ENCODE measurements around the gene NDUFV1.
"Not testable (repeated sequence)": the region's sequence is repeated elsewhere in the genome, so short reads cannot be mapped to it uniquely, and the experiment has no call there.

Gene NDUFV1

GRCh38 chr11:67626970-67627369 is 20.2 kb downstream of the NDUFV1 start:
- DNase-seq (ENCODE audit: low read depth in 4 of 4, low spot score in 1 of 4) = no peak

DNA sequence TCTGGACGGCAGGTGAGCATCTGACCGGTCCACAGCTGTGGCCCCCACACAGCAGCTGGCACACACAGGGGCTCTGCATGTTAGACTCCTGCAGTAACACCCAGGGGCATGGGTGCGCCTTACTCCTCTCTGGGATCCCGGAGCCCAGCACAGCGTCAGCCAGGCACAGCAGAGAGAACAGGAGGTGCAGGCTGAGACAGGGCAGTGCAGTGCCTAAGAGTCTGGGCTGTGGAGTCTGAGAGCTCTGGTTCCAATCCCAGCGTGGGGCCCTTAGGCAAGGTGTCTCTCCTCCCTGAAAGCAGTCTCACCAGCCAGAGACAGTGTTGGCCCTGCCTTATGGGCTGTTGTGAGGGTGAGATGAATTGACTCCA is 20.7 kb downstream of the NDUFV1 start:
- DNase-seq (ENCODE audit: low read depth in 4 of 4, low spot score in 1 of 4) = no peak

GRCh38 chr11:67627812-67628624 is 21.3 kb downstream of the NDUFV1 start:
- no peak for DNase-seq (ENCODE audit: low read depth in 4 of 4, low spot score in 1 of 4)

GRCh38 chr11:67628710-67629385 is 22.1 kb downstream of the NDUFV1 start:
- DNase-seq (ENCODE audit: low read depth in 4 of 4, low spot score in 1 of 4) = no peak

DNA sequence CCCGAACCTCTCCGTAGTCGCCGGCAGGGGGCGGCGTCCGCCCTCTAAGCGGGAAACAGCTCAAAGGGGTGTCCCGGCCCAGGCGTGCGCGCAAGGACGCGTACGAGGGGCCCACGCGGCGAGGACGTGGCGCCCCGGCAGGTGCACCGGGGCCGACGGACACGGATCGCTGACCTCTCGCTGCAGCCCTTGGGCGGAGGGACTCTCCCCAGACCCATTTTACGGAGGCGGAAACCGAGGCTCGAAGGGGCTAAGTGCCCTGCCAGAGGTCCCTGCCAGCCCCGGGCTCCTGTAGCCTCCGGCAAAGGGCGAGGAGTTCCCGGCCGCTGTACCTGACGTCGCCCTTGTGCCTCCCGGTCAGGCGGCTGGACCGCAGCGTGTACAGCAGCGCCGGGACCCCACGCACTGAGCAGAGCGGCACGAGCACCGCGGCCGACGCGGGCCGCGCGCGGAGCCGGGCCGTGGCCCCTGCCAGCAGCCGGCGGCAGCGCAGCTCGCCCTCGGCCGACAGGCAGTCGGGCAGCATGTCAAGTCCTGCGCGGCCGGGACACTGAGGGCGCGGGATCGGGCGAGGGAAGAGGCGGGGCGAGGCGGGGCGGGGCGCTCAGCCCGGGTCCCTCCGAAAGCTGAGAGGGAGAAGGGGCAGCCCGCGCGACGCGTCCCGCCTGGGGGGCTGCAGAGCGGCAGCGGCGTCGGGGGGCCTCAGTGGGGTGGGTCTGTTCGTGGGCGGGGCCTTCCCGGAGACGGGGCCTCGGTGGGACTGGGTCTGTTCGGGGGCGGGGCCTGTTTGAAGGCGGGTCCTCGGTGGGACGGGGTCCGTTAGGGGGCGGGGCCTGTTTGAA is 22.9 kb downstream of the NDUFV1 start, which contains the start of gene NUDT8:
Gene NUDT8 (minus strand): TSS at position 552 of the 842 bp plus-strand sequence. CDS start 26 bp downstream, at position 526.
- DNase-seq (ENCODE audit: low read depth in 4 of 4, low spot score in 1 of 4) = peak; percentile 62 to 84 (median 76)

- peak; percentile 95 to 99 (median 96) for DNase-seq (ENCODE audit: low read depth in 4 of 4, low spot score in 1 of 4)
Measured at GRCh38 chr11:67630228-67630942, 23.6 kb downstream of the NDUFV1 start.

DNA sequence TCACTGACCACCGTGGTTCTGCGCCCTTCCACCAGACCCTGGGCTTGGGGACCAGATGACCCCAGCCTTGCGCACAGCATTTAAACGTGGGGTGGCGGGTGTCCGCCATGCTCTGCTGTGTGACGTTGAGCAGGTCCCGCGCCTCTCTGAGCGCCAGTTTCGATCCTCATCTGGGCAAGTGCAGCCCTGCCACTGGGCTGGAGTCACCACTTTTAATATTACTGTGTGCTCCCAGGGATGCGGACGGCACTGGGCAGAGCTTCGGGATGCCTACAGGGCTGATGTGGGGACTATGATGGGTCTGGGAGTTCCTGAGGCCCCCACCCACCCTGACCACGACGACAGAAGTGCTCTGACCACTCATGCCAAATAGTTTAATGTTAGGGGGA is 24.2 kb downstream of the NDUFV1 start:
- DNase-seq (ENCODE audit: low read depth in 4 of 4, low spot score in 1 of 4) = no peak

DNA sequence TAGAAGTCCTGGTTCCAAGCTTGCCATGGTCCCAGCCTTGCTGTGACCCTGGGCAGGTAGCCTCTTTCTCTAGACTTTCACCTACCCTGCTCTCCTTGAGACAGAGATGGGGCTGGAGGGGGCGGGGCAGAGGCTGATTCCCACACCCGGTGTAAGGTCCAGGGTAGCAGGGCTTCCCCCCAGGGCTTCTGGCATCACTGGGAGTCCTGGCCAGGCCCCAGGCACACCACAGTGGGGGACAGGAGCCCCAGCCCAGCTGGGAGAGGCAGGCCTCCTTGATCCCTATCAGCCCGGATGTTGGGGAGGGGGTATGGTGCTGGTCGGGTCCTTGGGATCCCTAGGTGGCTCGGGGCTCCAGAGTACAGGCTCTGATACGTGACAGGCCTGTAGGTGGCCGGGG is 24.7 kb downstream of the NDUFV1 start:
- DNase-seq (ENCODE audit: low read depth in 4 of 4, low spot score in 1 of 4) = no peak

DNA sequence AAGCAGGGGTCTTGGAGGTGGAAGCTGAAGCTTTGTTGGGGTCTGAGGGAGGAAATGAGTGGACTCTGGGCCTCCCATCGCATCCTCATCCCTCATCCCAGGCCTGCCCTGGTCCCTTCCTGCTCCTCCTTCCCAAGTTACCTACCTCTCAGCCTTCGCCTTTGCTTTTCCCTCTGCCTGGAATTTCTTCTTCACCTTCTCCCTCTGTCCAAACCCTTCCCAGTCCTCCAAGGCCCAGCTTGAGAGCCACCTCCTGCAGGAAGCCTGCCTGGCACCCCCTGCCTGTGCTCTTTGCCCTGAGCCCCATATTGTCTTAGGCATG is 25.1 kb downstream of the NDUFV1 start:
- no peak for DNase-seq (ENCODE audit: low read depth in 4 of 4, low spot score in 1 of 4)

DNA sequence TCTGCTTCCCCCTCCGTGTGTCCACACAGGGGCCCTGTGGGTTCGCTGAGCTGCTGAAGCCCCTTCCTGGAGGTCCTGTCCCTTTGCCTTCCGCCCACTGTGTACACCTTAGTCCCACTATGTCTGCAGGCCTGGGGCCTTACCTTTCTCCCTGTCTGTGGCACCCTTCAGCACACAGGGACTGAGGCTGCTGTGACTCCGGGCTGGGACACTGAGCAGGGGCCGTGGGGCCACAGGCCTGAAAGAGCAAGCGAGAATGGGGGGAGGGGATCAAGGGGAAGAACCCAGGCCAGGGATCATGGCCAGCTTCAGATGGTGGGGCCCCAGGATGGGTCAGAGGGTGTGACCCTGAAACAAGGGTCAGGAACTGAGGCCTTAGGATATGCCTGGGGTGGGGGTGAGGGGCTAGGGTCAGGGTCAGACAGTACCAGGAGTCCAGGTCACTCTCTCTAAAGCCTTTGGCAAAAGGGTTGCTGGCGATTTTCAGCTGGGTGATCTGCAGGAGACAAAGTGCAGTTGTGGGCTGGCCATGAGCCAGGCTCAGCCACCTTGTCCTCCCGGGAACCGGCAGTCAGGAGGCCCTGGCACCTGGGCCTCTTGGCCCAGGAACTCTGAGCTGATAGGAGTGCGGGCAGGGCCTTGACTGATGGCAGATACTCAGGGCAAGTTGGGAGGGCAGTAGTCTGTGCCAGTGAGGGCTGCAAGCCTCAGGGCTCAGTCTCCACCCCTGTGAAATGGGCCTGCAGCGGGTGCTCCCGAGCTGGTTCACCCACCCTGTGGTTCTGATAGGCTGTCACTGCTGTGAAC is 25.6 kb downstream of the NDUFV1 start:
- DNase-seq (ENCODE audit: low read depth in 4 of 4, low spot score in 1 of 4) = no peak

DNA sequence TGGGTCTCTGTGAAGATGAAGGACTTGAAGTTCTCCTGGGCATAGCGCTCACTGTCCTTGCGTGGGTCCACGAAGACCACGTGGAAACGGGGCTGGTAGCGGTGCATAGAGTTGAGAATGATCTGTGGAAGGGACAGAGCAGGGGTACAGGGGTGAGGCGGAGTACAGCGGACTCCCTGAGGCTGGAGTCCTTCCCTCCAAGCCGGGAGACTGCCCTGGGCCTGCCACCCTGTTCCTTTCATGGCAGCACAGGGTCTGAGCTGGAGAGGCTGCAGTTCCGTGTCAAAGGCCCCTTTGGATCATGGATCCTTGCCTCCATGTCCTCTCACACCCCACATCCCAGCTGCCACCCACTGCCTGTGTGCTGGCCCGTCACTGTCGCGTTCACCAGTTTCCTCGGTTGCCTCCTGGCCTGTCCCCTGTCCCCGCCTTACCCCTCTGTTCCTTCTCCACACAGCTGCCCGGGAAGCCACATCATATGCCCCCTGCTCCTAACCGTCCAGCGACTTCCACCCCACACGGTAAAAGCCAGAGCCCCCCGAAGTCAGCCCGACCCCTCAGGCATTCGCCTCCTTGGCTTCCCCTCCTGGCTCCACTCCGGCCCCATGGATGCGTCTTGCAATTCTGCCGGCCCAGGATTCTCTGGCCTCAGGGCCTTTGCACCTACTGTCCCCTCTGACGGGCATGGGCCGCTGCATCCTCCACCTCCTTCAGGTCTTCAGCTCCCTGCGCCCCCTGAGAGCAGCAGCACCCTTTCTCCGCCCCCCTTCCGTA is 26.4 kb downstream of the NDUFV1 start:
- DNase-seq (ENCODE audit: low read depth in 4 of 4, low spot score in 1 of 4) = no peak

DNA sequence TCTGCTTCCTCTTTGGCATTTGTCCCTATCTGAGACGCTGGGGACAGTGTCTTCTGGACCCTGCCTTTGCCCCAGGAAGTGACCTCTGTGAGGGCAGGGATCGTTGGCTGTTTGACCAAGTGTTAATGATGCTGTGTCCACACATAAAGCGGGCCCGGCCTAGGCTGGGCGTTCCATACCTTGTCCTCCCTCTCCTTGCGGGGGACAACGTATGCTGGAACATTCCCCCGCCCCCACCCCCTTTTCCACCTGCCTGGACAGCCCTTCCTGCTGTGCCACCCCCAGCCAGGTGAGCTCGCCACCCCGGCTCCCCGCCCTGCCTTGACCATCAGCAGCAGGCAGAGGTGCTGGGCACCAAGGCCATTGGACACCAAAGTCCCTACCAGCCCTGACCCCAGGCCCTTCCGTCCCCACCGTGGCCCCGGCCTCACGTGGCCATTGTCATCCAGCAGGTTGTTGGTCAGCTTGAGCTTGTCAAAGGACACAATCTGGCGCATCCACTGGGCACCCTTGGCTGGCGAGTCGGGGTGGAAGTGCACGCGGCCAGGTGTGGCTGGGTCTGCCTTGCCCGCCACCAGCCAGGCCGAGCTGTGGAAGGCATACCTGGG is 27.1 kb downstream of the NDUFV1 start:
- DNase-seq (ENCODE audit: low read depth in 4 of 4, low spot score in 1 of 4) = no peak

- DNase-seq (ENCODE audit: low read depth in 4 of 4, low spot score in 1 of 4) = no peak
Measured at GRCh38 chr11:67634366-67635230, 27.9 kb downstream of the NDUFV1 start.

DNA sequence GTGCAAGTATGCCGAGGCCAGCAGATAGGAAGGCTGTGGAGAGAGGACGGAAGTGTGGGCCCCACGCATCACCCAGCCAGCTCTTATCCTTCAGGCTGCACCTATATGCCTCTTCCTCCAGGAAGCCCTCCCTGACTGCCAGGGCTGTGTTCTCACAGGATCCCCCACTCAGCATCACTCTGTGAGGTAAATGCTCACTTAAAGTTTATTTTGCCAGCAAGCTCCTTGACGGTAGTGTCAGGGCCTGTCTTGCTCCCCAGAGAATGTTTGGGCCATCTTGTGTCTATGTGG is 28.4 kb downstream of the NDUFV1 start:
- DNase-seq (ENCODE audit: low read depth in 4 of 4, low spot score in 1 of 4) = no peak

GRCh38 chr11:67636962-67637361 is 30.2 kb downstream of the NDUFV1 start:
- no peak for DNase-seq (ENCODE audit: low read depth in 4 of 4, low spot score in 1 of 4)

DNA sequence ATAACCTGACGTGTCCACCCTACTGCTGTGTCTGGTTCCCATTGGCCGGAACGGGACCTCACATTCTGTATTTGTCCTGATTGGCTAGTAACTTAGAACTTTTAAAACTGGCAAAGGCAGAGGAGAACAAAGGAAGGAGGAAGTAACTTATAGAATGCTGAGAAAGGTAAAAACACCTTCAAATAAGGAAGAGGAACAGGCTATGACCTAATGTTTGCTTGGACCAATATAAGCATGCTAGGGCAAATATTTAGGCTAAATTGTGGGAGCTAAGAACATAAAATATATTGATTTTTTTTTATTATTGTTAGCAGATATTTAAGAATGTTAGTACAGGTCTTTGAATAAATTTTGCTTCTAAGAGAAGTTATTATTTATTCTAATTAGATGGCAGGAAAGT is 30.7 kb downstream of the NDUFV1 start:
- DNase-seq (ENCODE audit: low read depth in 4 of 4, low spot score in 1 of 4) = not testable (repeated sequence)

- no peak for DNase-seq (ENCODE audit: low read depth in 4 of 4, low spot score in 1 of 4)
Measured at GRCh38 chr11:67638535-67639437, 32.0 kb downstream of the NDUFV1 start.
